Stimulated activated CD8-positive, alpha-beta memory T cell treated with anti-CD3 and anti-CD28 coated beads, Interleukin-4, amount 100 ng/mL, for 4 hours (primary cell): Measurements from ENCODE around the gene AGPAT2.

Experiments
- DNase-seq, 2 donors: peaks; one replicate each; pipeline ENCODE4 v3.0.0-alpha.2; 2020; ENCODE audit warnings: low read depth in 2 of 2, low spot score in 1 of 2

Gene AGPAT2

GRCh38 chr9:136701668-136702053 lies 14.4 kb upstream of the AGPAT2 start:
- no peak for DNase-seq

DNA sequence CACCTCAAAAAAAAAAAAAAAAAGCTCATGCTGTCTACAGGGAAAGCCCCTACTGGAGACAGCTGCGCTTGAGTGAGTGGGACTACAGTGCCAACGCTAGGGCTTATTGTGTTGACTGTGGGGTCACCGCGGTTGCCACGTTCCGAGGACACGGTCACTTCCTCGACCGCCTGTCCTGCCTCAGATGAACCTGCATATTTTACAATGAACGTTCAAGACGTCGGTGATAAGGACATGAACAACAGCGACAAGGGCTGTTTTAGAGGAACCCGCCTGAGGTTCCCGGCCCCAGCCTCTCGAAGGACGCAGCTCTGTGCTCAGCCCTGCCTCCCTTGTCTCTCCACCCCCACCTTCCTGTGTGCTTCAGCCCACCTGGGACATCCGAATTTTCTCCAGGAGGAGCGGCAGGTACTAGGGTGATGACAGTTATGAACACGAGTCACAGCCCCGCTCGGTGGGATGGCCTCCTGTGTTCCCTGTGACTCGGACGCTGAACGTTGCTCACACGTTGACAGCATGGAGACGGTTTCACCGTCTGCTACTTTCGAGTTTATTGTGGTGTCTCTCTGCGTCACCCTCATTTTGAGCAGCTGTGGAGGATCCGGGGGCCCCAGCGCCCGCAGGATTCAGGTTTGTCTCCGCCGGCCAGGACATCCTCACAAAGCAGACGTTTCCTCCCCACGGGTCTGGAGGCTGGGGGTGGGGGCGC lies 13.9 kb upstream of the AGPAT2 start:
- peak in 1 of 2 donors; percentile 37 for DNase-seq

GRCh38 chr9:136700304-136700703 lies 13.0 kb upstream of the AGPAT2 start:
- no peak for DNase-seq

GRCh38 chr9:136698635-136699246 lies 11.5 kb upstream of the AGPAT2 start:
- no peak for DNase-seq

GRCh38 chr9:136697821-136698526 lies 10.7 kb upstream of the AGPAT2 start:
- no peak for DNase-seq

DNA sequence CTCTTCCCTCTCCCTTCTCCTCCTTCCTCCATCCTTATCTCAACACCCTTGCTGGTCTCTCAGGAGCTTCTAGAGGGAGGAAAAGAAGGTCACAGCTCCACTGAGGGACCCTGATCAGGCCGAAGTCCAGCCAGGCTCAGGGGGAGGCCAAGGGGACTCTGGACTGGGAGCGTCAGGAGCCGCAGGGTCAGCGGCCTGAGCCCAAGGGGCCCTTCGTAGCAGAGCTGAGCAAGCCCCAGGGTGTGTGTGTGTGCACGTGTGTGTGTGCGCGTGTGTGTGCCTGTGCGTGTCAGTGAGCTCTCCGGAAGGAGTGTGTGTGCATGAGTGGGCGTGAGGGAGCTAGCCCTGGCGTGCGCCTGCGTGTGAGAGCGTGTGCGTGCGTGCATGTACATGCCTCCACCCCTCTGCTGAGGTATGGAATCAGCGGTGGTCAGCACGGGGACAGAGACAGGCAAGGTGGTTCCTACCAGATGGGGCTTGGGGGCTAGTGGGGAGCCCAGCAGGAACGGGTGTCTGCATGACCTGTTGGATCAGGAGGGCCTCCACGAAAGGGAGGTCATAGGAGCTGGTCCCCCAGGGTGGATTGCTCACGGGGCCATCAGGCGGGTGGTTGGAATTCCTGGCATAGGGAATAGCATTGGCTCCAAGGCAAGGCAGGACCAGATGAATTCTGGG lies 10.0 kb upstream of the AGPAT2 start:
- no peak for DNase-seq

- DNase-seq, result no peak
Observed at GRCh38 chr9:136696502-136696901, 9.2 kb upstream of the AGPAT2 start.

DNA sequence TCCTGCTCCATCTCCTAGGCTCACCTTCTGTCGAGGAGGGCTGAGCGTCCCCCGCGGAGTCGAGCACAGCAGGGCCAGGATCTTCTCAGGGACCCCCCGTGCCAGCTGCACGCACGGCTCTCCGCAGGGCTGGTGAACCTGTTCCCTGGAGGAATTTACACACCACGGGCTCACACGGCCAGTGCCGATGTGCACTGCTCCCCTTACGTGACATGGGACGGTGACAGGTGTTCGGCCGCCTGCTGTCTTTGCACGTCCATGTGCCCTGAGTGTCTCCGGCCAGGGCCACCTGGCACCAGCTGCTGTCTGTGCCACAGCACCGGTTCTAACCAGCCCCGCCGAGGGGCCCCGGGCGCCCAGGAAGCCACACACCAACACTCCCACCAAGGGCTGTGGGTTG lies 8.7 kb upstream of the AGPAT2 start:
- no peak for DNase-seq

- no peak for DNase-seq
Observed at GRCh38 chr9:136695435-136695895, 8.2 kb upstream of the AGPAT2 start.

DNA sequence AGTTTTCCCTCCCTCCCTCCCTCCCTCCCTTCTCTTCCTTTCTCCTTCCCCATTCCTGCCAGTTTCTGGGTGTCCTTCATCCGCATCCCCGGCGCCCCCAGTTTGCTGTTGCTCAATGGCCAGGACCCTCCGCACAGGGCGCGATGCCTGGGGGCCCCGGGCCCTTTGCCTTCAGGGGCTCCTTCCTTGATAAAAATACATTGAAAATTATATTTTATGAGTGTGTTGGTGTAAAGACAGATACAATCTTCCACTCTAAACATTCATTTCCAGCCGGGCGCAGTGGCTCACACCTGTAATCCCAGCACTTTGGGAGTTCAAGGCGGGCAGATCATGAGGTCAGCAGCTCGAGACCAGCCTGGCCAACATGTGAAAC lies 7.6 kb upstream of the AGPAT2 start:
- DNase-seq, result no peak

- DNase-seq, result no peak
Observed at GRCh38 chr9:136694163-136694871, 7.1 kb upstream of the AGPAT2 start.

- DNase-seq, result no peak
Observed at GRCh38 chr9:136693490-136694162, 6.4 kb upstream of the AGPAT2 start.

GRCh38 chr9:136693135-136693489 lies 5.9 kb upstream of the AGPAT2 start:
- DNase-seq, result no peak

- no peak for DNase-seq
Observed at GRCh38 chr9:136692185-136693134, 5.2 kb upstream of the AGPAT2 start.

- no peak for DNase-seq
Observed at GRCh38 chr9:136691316-136692184, 4.3 kb upstream of the AGPAT2 start.

DNA sequence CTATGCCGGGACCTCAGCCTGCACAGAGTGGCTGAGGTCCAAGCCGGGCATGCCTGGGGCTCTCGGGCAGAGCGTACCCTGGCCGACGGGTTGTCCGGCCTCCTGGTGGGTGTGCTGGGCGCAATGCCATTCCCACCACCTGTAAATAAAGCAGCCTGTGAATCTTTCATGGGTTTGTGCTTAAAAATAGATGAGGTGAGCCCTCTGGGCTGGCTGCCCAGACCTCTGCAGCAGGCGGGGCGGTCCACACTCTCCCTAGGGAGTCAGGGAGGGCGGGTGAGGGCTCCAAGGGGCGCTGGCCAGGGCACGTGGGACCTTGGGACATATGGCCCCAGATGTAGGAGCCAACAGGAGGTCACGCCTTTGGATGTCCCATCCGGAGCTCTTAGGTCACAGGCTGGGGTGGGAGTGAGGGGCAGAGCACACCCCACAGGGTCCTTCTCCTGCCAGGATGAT lies 3.6 kb upstream of the AGPAT2 start:
- no peak for DNase-seq

DNA sequence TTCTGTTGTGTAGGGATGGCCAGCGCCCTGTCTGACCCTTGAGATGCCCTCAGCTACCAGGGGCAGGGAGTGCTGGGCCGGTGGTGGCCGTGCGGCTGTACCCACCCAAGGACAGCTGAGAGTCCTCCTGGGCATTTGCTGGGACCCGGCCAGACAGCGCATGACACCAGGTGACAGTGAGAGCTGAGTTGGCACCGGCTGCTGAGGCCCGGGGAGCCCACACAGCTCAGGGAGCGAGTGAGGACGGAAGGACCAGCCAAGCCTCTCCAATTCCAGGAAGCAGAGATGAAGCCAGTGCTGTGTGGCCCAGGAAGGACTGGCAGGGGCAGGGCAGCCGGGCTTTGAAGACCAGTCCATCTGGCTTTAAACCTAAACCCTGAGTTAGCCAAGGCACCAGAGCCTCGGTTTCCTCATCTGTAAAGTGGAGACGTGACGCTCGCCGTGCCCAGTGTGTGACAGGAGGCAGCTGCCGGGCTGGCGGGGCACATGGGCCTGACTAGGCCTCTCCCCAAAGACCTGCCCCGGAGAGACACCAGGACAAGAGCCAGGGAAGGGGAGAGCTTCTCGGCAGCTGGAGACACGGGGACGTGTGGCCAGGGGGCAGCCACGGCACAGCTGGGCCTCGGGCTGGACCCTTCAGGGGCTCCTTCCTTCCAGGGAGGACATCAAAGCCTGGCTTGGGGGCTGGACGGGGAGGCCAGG lies 3.0 kb upstream of the AGPAT2 start:
- no peak for DNase-seq

DNA sequence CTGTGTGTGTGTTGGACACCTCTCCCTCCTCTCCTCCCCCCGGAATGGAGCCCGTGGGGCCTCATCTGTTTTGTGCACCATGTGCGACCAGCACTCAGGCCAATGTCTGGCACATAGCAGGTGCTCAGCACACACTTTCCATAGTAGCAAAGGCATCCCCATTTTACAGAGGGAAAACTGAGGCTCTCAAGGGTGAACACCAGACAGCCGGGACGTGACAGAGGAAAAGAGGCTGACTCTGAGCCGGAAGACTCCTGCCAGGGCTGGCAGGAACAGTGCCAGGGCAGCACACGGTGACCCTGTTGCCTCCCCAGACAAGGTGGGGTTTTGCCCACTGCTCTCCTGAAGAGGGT lies 1.8 kb upstream of the AGPAT2 start:
- DNase-seq, result no peak
